ENCODE data around the gene RGS3.

DNA sequence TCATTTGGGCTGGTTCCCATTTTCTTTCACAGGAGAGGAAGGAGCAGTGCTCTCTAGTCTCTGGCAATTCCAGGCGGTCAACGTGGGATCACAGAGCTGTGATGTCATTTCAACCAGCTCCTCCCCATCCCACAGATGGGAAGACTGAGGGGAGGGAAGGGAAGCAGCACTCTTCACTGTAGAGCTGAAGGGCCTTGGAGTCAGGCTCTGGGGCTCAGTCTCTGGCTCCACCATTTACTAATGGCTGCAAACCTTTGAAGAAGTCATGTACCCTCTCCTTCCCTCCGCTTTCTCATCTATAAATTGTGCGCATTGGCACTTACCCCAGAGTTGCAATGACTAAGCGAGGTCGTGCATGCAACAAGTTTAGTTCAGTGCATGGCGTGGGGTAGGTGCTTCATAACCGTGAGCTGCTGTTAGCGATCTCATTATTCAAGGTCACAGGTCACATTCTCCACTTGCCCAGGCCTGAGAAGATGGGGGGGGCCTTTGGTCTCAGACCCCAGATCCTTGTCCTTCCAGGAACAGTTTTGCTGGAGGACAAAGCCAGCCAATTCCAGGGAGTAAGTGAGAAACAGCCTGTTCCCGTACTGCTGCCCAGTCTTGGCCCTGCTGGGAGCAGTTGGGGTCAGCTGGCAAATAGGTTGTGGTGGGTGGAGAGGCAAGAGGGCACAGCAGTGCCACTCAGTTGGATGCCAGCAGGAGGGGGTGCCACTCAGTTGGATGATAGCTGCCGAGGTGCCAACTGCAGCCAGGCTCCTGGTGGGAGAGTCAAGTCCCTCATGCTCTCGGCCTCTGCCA, 136.7 kb downstream of the RGS3 start:
- TF ChIP-seq, protein P1, sequence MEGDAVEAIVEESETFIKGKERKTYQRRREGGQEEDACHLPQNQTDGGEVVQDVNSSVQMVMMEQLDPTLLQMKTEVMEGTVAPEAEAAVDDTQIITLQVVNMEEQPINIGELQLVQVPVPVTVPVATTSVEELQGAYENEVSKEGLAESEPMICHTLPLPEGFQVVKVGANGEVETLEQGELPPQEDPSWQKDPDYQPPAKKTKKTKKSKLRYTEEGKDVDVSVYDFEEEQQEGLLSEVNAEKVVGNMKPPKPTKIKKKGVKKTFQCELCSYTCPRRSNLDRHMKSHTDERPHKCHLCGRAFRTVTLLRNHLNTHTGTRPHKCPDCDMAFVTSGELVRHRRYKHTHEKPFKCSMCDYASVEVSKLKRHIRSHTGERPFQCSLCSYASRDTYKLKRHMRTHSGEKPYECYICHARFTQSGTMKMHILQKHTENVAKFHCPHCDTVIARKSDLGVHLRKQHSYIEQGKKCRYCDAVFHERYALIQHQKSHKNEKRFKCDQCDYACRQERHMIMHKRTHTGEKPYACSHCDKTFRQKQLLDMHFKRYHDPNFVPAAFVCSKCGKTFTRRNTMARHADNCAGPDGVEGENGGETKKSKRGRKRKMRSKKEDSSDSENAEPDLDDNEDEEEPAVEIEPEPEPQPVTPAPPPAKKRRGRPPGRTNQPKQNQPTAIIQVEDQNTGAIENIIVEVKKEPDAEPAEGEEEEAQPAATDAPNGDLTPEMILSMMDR (IDR thresholded peaks at IDR 0.05), result no peak
- TF ChIP-seq POLR2A (IDR thresholded peaks at IDR 0.05), result no peak
- TF ChIP-seq EP300 (IDR thresholded peaks at IDR 0.05), result no peak
- TF ChIP-seq POLR2AphosphoS5 (IDR thresholded peaks at IDR 0.05), result peak in 1 of 4 donors; percentile 8

Measured in sigmoid colon (tissue), 4 donors.